Measurements from ENCODE around the gene FREM1. TPM values are rescaled to one million over a fixed set of nuclear protein-coding genes. Genes with fewer than 3 reads are reported as not detected.

The FREM1 gene
- total RNA-seq, 1 donor from 2014 or later: 2.7 TPM

GRCh38 chr9:14866200-14866749 lies 44.0 kb downstream of the FREM1 start:
- intact Hi-C loops (cut with DNase I): no loop called here
- TF ChIP-seq POLR2A (IDR thresholded peaks at IDR 0.05) (no peak), POLR2AphosphoS5 (IDR thresholded peaks at IDR 0.05; ENCODE audit: insufficient read depth in 1 of 2, low read depth in 1 of 2) (no peak)
- TF ChIP-seq, protein P1, sequence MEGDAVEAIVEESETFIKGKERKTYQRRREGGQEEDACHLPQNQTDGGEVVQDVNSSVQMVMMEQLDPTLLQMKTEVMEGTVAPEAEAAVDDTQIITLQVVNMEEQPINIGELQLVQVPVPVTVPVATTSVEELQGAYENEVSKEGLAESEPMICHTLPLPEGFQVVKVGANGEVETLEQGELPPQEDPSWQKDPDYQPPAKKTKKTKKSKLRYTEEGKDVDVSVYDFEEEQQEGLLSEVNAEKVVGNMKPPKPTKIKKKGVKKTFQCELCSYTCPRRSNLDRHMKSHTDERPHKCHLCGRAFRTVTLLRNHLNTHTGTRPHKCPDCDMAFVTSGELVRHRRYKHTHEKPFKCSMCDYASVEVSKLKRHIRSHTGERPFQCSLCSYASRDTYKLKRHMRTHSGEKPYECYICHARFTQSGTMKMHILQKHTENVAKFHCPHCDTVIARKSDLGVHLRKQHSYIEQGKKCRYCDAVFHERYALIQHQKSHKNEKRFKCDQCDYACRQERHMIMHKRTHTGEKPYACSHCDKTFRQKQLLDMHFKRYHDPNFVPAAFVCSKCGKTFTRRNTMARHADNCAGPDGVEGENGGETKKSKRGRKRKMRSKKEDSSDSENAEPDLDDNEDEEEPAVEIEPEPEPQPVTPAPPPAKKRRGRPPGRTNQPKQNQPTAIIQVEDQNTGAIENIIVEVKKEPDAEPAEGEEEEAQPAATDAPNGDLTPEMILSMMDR (IDR thresholded peaks at IDR 0.05): no peak
- Histone ChIP-seq H3K9me3 (no peaks in the 10 kb centered on the region), H3K27me3 (no peaks in the 10 kb centered on the region), H3K4me1 (no peaks in the 10 kb centered on the region), H3K36me3 (no peaks in the 10 kb centered on the region), H3K4me3 (no peak overlapping the region), H3K27ac (no peak overlapping the region)
- DNase-seq (ENCODE audit: extremely low spot score in 2 of 2): no peak

GRCh38 chr9:14864309-14864708 lies 45.9 kb downstream of the FREM1 start:
- no peak overlapping the region for H3K27ac ChIP-seq
- intact Hi-C loops (cut with DNase I): no loop called here

GRCh38 chr9:14863402-14863801 lies 46.8 kb downstream of the FREM1 start:
- Histone ChIP-seq H3K4me1 (no peaks in the 10 kb centered on the region), H3K4me3 (no peak overlapping the region), H3K27me3 (no peaks in the 10 kb centered on the region), H3K27ac (no peak overlapping the region), H3K9me3 (no peaks in the 10 kb centered on the region), H3K36me3 (no peaks in the 10 kb centered on the region)
- DNase-seq (ENCODE audit: extremely low spot score in 2 of 2): no peak
- intact Hi-C loops (cut with DNase I): no loop called here
- TF ChIP-seq POLR2A (IDR thresholded peaks at IDR 0.05): no peak
- no peak for TF ChIP-seq POLR2AphosphoS5 (IDR thresholded peaks at IDR 0.05; ENCODE audit: insufficient read depth in 1 of 2, low read depth in 1 of 2)
- TF ChIP-seq, protein P1 (IDR thresholded peaks at IDR 0.05): no peak

More at GRCh38 chr9:14864309-14864708, 45.9 kb downstream of the FREM1 start:
- H3K27me3 ChIP-seq: no peaks in the 10 kb centered on the region
- no peak for TF ChIP-seq POLR2A (IDR thresholded peaks at IDR 0.05)
- TF ChIP-seq, protein P1 (IDR thresholded peaks at IDR 0.05): no peak
- no peak for TF ChIP-seq POLR2AphosphoS5 (IDR thresholded peaks at IDR 0.05; ENCODE audit: insufficient read depth in 1 of 2, low read depth in 1 of 2)
- H3K4me3 ChIP-seq: no peak overlapping the region
- H3K36me3 ChIP-seq: no peaks in the 10 kb centered on the region
- no peaks in the 10 kb centered on the region for H3K4me1 ChIP-seq
- no peaks in the 10 kb centered on the region for H3K9me3 ChIP-seq
- DNase-seq (ENCODE audit: extremely low spot score in 2 of 2): no peak

GRCh38 chr9:14857449-14858305 lies 52.6 kb downstream of the FREM1 start:
- Histone ChIP-seq H3K27ac (no peak overlapping the region), H3K27me3 (no peaks in the 10 kb centered on the region), H3K4me1 (no peaks in the 10 kb centered on the region), H3K4me3 (no peak overlapping the region), H3K36me3 (no peaks in the 10 kb centered on the region), H3K9me3 (no peaks in the 10 kb centered on the region)
- DNase-seq (ENCODE audit: extremely low spot score in 2 of 2): no peak
- TF ChIP-seq, protein P1 (IDR thresholded peaks at IDR 0.05): no peak
- no peak for TF ChIP-seq POLR2AphosphoS5 (IDR thresholded peaks at IDR 0.05; ENCODE audit: insufficient read depth in 1 of 2, low read depth in 1 of 2)
- no peak for TF ChIP-seq POLR2A (IDR thresholded peaks at IDR 0.05)
- intact Hi-C loops (cut with DNase I): no loop called here

- no peak overlapping the region for H3K4me3 ChIP-seq
- H3K27me3 ChIP-seq: no peaks in the 10 kb centered on the region
- DNase-seq (ENCODE audit: extremely low spot score in 2 of 2): no peak
- H3K9me3 ChIP-seq: no peaks in the 10 kb centered on the region
- H3K27ac ChIP-seq: no peak overlapping the region
- H3K36me3 ChIP-seq: peaks cover 0 to 4% of the 10 kb centered on the region in 2 donors
- H3K4me1 ChIP-seq: no peaks in the 10 kb centered on the region
- TF ChIP-seq POLR2A (IDR thresholded peaks at IDR 0.05) (no peak), POLR2AphosphoS5 (IDR thresholded peaks at IDR 0.05; ENCODE audit: insufficient read depth in 1 of 2, low read depth in 1 of 2) (no peak)
- TF ChIP-seq, protein P1 (IDR thresholded peaks at IDR 0.05): no peak
- intact Hi-C loops (cut with DNase I): no loop called here
Measured at GRCh38 chr9:14849851-14850250, 60.4 kb downstream of the FREM1 start.
